ENCODE data around the gene ENDOD1.

- no peak for TF ChIP-seq CTCF (IDR thresholded peaks at IDR 0.05)
- TF ChIP-seq POLR2A (IDR thresholded peaks at IDR 0.05) = no peak
These were observed 5.1 kb upstream of the ENDOD1 start for GRCh38 chr11:95084509-95084908.

Data from right lobe of liver (tissue), 4 donors.